ENCODE results near the gene SYTL2.
"Not testable (repeated sequence)": the region's sequence is repeated elsewhere in the genome, so short reads cannot be mapped to it uniquely, and the experiment has no call there.

Gene SYTL2

GRCh38 chr11:85847436-85847835 lies 36.5 kb upstream of the SYTL2 start:
- Histone ChIP-seq H3K4me1 (ENCODE audit: control insufficient read depth, insufficient read depth, low read length) (peaks cover 16% of the 10 kb centered on the region), H3K36me3 (ENCODE audit: insufficient read depth, low read length) (no peaks in the 10 kb centered on the region), H3K4me2 (ENCODE audit: low read length) (no peak overlapping the region), H3K27me3 (ENCODE audit: control insufficient read depth, insufficient read depth, low read length) (no peaks in the 10 kb centered on the region), H3K9me3 (replicated peaks; ENCODE audit: low read length) (no peaks in the 10 kb centered on the region), H3K4me3 (ENCODE audit: low read length) (no peak overlapping the region), H3K9ac (ENCODE audit: low read depth, low read length) (no peak overlapping the region)

DNA sequence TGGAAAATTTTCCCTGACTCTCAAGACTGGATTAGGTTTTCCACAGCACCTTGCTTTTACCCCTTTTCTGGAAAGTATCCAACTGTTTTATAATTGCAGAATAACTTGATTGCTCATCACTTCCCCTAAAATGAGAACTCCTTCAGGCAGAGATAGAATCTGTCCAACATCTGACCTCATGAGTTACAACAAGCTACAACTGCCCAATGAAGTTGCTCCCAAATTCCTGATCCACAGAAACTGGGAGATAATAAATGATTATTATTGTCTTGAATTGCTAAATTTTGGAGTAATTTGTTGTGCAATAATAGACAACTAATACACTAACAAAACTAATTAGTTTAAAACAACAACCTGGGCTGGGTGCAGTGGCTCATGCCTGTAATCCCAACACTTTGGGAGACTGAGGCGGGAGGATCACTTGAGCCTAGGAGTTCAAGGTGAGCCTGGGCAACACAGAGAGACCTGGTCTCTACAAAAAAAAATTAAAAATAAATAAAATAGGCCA lies 34.2 kb upstream of the SYTL2 start:
- H3K27me3 ChIP-seq (ENCODE audit: control insufficient read depth, insufficient read depth, low read length): no peaks in the 10 kb centered on the region
- H3K4me3 ChIP-seq (ENCODE audit: low read length): no peak overlapping the region
- peaks cover 16% of the 10 kb centered on the region for H3K4me1 ChIP-seq (ENCODE audit: control insufficient read depth, insufficient read depth, low read length)
- no peaks in the 10 kb centered on the region for H3K9me3 ChIP-seq (replicated peaks; ENCODE audit: low read length)
- no peak overlapping the region for H3K4me2 ChIP-seq (ENCODE audit: low read length)
- H3K9ac ChIP-seq (ENCODE audit: low read depth, low read length): no peak overlapping the region
- H3K36me3 ChIP-seq (ENCODE audit: insufficient read depth, low read length): no peaks in the 10 kb centered on the region

- no peaks in the 10 kb centered on the region for H3K27me3 ChIP-seq (ENCODE audit: control insufficient read depth, insufficient read depth, low read length)
- no peaks in the 10 kb centered on the region for H3K36me3 ChIP-seq (ENCODE audit: insufficient read depth, low read length)
- H3K9ac ChIP-seq (ENCODE audit: low read depth, low read length): no peak overlapping the region
- H3K4me1 ChIP-seq (ENCODE audit: control insufficient read depth, insufficient read depth, low read length): peaks cover 16% of the 10 kb centered on the region
- H3K4me2 ChIP-seq (ENCODE audit: low read length): no peak overlapping the region
- H3K4me3 ChIP-seq (ENCODE audit: low read length): no peak overlapping the region
- no peaks in the 10 kb centered on the region for H3K9me3 ChIP-seq (replicated peaks; ENCODE audit: low read length)
These were observed 33.6 kb upstream of the SYTL2 start for GRCh38 chr11:85844439-85845123.

GRCh38 chr11:85843929-85844328 lies 33.0 kb upstream of the SYTL2 start:
- Histone ChIP-seq H3K9me3 (replicated peaks; ENCODE audit: low read length) (no peaks in the 10 kb centered on the region), H3K36me3 (ENCODE audit: insufficient read depth, low read length) (no peaks in the 10 kb centered on the region), H3K9ac (ENCODE audit: low read depth, low read length) (no peak overlapping the region), H3K4me2 (ENCODE audit: low read length) (no peak overlapping the region), H3K27me3 (ENCODE audit: control insufficient read depth, insufficient read depth, low read length) (no peaks in the 10 kb centered on the region), H3K4me1 (ENCODE audit: control insufficient read depth, insufficient read depth, low read length) (peaks cover 16% of the 10 kb centered on the region), H3K4me3 (ENCODE audit: low read length) (no peak overlapping the region)

GRCh38 chr11:85840932-85841331 lies 30.0 kb upstream of the SYTL2 start:
- not testable (repeated sequence) for H3K4me2 ChIP-seq (ENCODE audit: low read length); H3K36me3 ChIP-seq (ENCODE audit: insufficient read depth, low read length); H3K4me3 ChIP-seq (ENCODE audit: low read length); H3K9me3 ChIP-seq (replicated peaks; ENCODE audit: low read length); H3K9ac ChIP-seq (ENCODE audit: low read depth, low read length); H3K27me3 ChIP-seq (ENCODE audit: control insufficient read depth, insufficient read depth, low read length)
- peaks cover 11% of the 10 kb centered on the region for H3K4me1 ChIP-seq (ENCODE audit: control insufficient read depth, insufficient read depth, low read length)

GRCh38 chr11:85835729-85836128 lies 24.8 kb upstream of the SYTL2 start:
- no peaks in the 10 kb centered on the region for H3K27me3 ChIP-seq (ENCODE audit: control insufficient read depth, insufficient read depth, low read length)

GRCh38 chr11:85835263-85835662 lies 24.3 kb upstream of the SYTL2 start:
- Histone ChIP-seq H3K4me3 (ENCODE audit: low read length) (no peak overlapping the region), H3K36me3 (ENCODE audit: insufficient read depth, low read length) (no peaks in the 10 kb centered on the region), H3K4me2 (ENCODE audit: low read length) (no peak overlapping the region), H3K4me1 (ENCODE audit: control insufficient read depth, insufficient read depth, low read length) (no peaks in the 10 kb centered on the region), H3K27me3 (ENCODE audit: control insufficient read depth, insufficient read depth, low read length) (no peaks in the 10 kb centered on the region), H3K9me3 (replicated peaks; ENCODE audit: low read length) (no peaks in the 10 kb centered on the region), H3K9ac (ENCODE audit: low read depth, low read length) (no peak overlapping the region)

More at GRCh38 chr11:85835729-85836128, 24.8 kb upstream of the SYTL2 start:
- H3K4me1 ChIP-seq (ENCODE audit: control insufficient read depth, insufficient read depth, low read length): no peaks in the 10 kb centered on the region
- no peaks in the 10 kb centered on the region for H3K36me3 ChIP-seq (ENCODE audit: insufficient read depth, low read length)
- H3K4me3 ChIP-seq (ENCODE audit: low read length): no peak overlapping the region
- H3K4me2 ChIP-seq (ENCODE audit: low read length): no peak overlapping the region
- no peaks in the 10 kb centered on the region for H3K9me3 ChIP-seq (replicated peaks; ENCODE audit: low read length)
- H3K9ac ChIP-seq (ENCODE audit: low read depth, low read length): no peak overlapping the region

GRCh38 chr11:85831050-85831449 lies 20.1 kb upstream of the SYTL2 start:
- Histone ChIP-seq H3K4me3 (ENCODE audit: low read length) (no peak overlapping the region), H3K36me3 (ENCODE audit: insufficient read depth, low read length) (no peaks in the 10 kb centered on the region), H3K27me3 (ENCODE audit: control insufficient read depth, insufficient read depth, low read length) (no peaks in the 10 kb centered on the region), H3K9me3 (replicated peaks; ENCODE audit: low read length) (no peaks in the 10 kb centered on the region), H3K9ac (ENCODE audit: low read depth, low read length) (no peak overlapping the region), H3K4me1 (ENCODE audit: control insufficient read depth, insufficient read depth, low read length) (peaks cover 25% of the 10 kb centered on the region), H3K4me2 (ENCODE audit: low read length) (no peak overlapping the region)

DNA sequence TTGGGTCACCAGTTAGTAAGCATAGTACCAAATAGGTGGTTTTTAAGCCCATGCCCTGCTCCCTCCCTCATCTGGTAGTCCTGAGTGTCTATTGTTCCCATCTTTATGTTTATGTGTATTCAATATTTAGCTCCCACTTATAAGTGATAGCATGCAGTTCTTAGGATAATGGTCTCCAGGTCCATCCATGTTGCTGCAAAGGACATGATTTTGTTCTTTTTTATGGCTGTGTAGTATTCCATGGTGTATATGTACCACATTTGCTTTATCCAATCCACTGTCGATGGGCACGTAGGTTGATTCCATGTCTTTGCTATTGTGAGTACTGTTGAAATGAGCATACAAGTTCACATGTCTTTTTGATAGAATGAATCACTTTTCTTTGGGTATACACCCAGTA lies 18.2 kb upstream of the SYTL2 start:
- Histone ChIP-seq H3K4me3 (ENCODE audit: low read length) (no peak overlapping the region), H3K9me3 (replicated peaks; ENCODE audit: low read length) (no peaks in the 10 kb centered on the region), H3K27me3 (ENCODE audit: control insufficient read depth, insufficient read depth, low read length) (no peaks in the 10 kb centered on the region), H3K4me2 (ENCODE audit: low read length) (no peak overlapping the region), H3K4me1 (ENCODE audit: control insufficient read depth, insufficient read depth, low read length) (peaks cover 30% of the 10 kb centered on the region), H3K9ac (ENCODE audit: low read depth, low read length) (no peak overlapping the region), H3K36me3 (ENCODE audit: insufficient read depth, low read length) (no peaks in the 10 kb centered on the region)

DNA sequence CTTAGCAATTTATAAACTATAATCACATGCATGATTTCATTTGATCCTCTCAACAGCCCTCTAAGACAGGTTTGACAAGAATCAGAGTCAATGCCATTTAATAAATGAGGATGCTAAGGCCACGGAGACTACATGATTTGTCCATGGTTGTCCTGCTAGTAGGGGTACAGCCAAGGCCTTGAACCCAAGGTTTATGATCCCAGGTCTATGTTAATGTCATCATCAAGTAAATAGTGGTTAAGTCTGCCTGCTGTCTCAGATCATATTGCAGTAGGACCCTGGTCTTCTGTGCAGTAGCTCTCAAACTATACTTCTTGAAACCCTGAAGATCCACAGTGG lies 17.7 kb upstream of the SYTL2 start:
- no peaks in the 10 kb centered on the region for H3K36me3 ChIP-seq (ENCODE audit: insufficient read depth, low read length)
- H3K9ac ChIP-seq (ENCODE audit: low read depth, low read length): peak overlapping the region; percentile 22
- peaks cover 30% of the 10 kb centered on the region for H3K4me1 ChIP-seq (ENCODE audit: control insufficient read depth, insufficient read depth, low read length)
- H3K4me2 ChIP-seq (ENCODE audit: low read length): peak overlapping the region; percentile 60
- no peaks in the 10 kb centered on the region for H3K27me3 ChIP-seq (ENCODE audit: control insufficient read depth, insufficient read depth, low read length)
- no peaks in the 10 kb centered on the region for H3K9me3 ChIP-seq (replicated peaks; ENCODE audit: low read length)
- H3K4me3 ChIP-seq (ENCODE audit: low read length): no peak overlapping the region

GRCh38 chr11:85827748-85828639 lies 17.1 kb upstream of the SYTL2 start:
- Histone ChIP-seq H3K36me3 (ENCODE audit: insufficient read depth, low read length) (no peaks in the 10 kb centered on the region), H3K9ac (ENCODE audit: low read depth, low read length) (peak overlapping the region; percentile 61), H3K4me3 (ENCODE audit: low read length) (peak overlapping the region; percentile 16), H3K9me3 (replicated peaks; ENCODE audit: low read length) (no peaks in the 10 kb centered on the region), H3K4me2 (ENCODE audit: low read length) (peak overlapping the region; percentile 60), H3K27me3 (ENCODE audit: control insufficient read depth, insufficient read depth, low read length) (no peaks in the 10 kb centered on the region), H3K4me1 (ENCODE audit: control insufficient read depth, insufficient read depth, low read length) (peaks cover 31% of the 10 kb centered on the region)

Measured in skeletal muscle satellite cell (primary cell).